HEK293 (cell line): ENCODE measurements around the gene LST1.

ENCODE experiments used
- ATF2 ChIP-seq: fragments of 450-650 bp; formaldehyde crosslinking; IDR thresholded peaks from 2 replicates; pipeline ENCODE4 v1.5.1; 2016; ENCODE audit warnings: missing biosample characterization, missing genetic modification characterization, low read depth
- CTCF ChIP-seq: fragments of 450-650 bp; formaldehyde crosslinking; IDR thresholded peaks from 2 replicates; pipeline ENCODE4 v1.5.1; 2016; ENCODE audit warnings: missing biosample characterization, missing genetic modification characterization
- PBX3 ChIP-seq: sonication (generic); formaldehyde crosslinking; IDR thresholded peaks from 2 replicates; pipeline ENCODE4 v1.8.1; 2022; ENCODE audit warnings: mild to moderate bottlenecking, moderate library complexity, missing genetic modification reagents
- PRDM10 ChIP-seq: fragments of 450-650 bp; formaldehyde crosslinking; IDR thresholded peaks from 2 replicates; pipeline ENCODE4 v1.5.1; 2016; ENCODE audit warnings: missing biosample characterization, missing genetic modification characterization
- TCF7L2 ChIP-seq: IDR thresholded peaks from 2 replicates; pipeline ENCODE4 v1.6.1; 2011; ENCODE audit warnings: low read depth, mild to moderate bottlenecking, inconsistent platforms, low read length, moderate library complexity, borderline replicate concordance
- ZBTB21 ChIP-seq: fragments of 450-650 bp; formaldehyde crosslinking; IDR thresholded peaks from 2 replicates; pipeline ENCODE4 v1.5.1; 2017; ENCODE audit warnings: missing biosample characterization, missing genetic modification characterization
- ZBTB49 ChIP-seq: fragments of 450-650 bp; formaldehyde crosslinking; IDR thresholded peaks from 2 replicates; pipeline ENCODE4 v1.5.1; 2016; ENCODE audit warnings: missing biosample characterization, missing genetic modification characterization, low read depth
- ZNF23 ChIP-seq: fragments of 450-650 bp; formaldehyde crosslinking; IDR thresholded peaks from 2 replicates; pipeline ENCODE4 v1.5.1; 2016; ENCODE audit warnings: missing biosample characterization, missing genetic modification characterization, borderline replicate concordance
- ZNF670 ChIP-seq: fragments of 450-650 bp; formaldehyde crosslinking; IDR thresholded peaks from 2 replicates; pipeline ENCODE4 v1.5.1; 2016; ENCODE audit warnings: missing biosample characterization, missing genetic modification characterization, low read depth

DNA sequence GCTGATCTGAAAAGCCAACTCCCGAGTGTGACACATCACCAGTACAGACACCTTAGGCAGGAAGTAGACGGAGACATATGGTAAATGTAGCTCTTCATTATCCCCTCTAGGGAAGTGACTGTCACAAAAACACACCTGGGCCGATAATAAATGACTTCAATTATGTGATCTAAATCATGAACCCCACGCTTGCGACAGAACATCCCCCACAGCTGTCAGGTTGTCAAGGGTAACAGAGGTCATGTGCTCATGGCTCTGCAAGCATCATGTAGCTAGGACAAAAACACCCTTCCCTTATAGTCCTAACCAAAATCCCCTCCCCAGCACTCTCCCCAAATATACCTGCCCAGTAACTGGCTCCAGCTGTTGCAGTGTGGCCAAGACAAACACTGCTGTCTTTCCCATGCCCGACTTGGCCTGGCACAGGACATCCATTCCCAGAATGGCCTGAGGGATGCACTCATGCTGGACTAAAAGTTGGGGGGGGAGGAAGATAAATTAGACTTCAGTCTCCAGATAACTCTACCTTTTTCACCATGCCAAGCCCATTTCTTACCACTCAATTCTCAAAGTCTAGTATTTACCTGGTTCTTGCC is 47.2 kb upstream of the LST1 start:
- no peak for TF ChIP-seq PBX3 (CRISPR knock-in tag)
- no peak for TF ChIP-seq ZBTB49
- no peak for TF ChIP-seq ATF2
- TF ChIP-seq PRDM10 (tag by site-specific recombination): no peak; the same call in 1 of the 2 replicates
- no peak for TF ChIP-seq ZNF23 (tag by site-specific recombination)
- TF ChIP-seq ZBTB21 (tag by site-specific recombination): no peak
- no peak for TF ChIP-seq CTCF
- TF ChIP-seq TCF7L2: no peak
- no peak for TF ChIP-seq ZNF670
